Ramos (cell line): ENCODE data around the gene SHROOM3.

Source experiments
- in situ Hi-C: fragments of 300-500 bp; cut with MboI; formaldehyde crosslinking; loops from one replicate; pipeline ENCODE4 v1.14.3; 2022; ENCODE audit warnings: low sequenced_read_pairs; ENCODE audit not compliant: unreplicated experiment

Gene SHROOM3

GRCh38 chr4:76756416-76756815 lies 321.4 kb downstream of the SHROOM3 start:
- in situ Hi-C loops = loop anchor here (10.0 kb wide), 1 partner anchor 322 kb away; the partner anchor contains the start of gene SHROOM3

- in situ Hi-C loops = loop anchor here (10.0 kb wide), 1 partner anchor 323 kb away; the partner anchor contains the start of gene SHROOM3
These were observed 322.4 kb downstream of the SHROOM3 start for GRCh38 chr4:76757418-76757939.

- in situ Hi-C loops = loop anchor here (10.0 kb wide), 1 partner anchor 324 kb away; the partner anchor contains the start of gene SHROOM3
These were observed 323.4 kb downstream of the SHROOM3 start for GRCh38 chr4:76758290-76758882.

GRCh38 chr4:76758996-76759395 lies 324.0 kb downstream of the SHROOM3 start:
- in situ Hi-C loops = loop anchor here (10.0 kb wide), 1 partner anchor 324 kb away; the partner anchor contains the start of gene SHROOM3

- in situ Hi-C loops = no loop called here
These were observed 325.2 kb downstream of the SHROOM3 start for GRCh38 chr4:76760193-76760592.

- in situ Hi-C loops = no loop called here
These were observed 327.4 kb downstream of the SHROOM3 start for GRCh38 chr4:76762137-76763130.

GRCh38 chr4:76764251-76764650 lies 329.2 kb downstream of the SHROOM3 start:
- in situ Hi-C loops = no loop called here

- in situ Hi-C loops = no loop called here
These were observed 330.6 kb downstream of the SHROOM3 start for GRCh38 chr4:76765473-76766183.

GRCh38 chr4:76767983-76768382 lies 333.0 kb downstream of the SHROOM3 start:
- in situ Hi-C loops = no loop called here

GRCh38 chr4:76772498-76773106 lies 337.6 kb downstream of the SHROOM3 start:
- in situ Hi-C loops = no loop called here

- in situ Hi-C loops = no loop called here
These were observed 338.7 kb downstream of the SHROOM3 start for GRCh38 chr4:76773766-76774165.

- in situ Hi-C loops = no loop called here
These were observed 344.9 kb downstream of the SHROOM3 start for GRCh38 chr4:76779740-76780459.

- in situ Hi-C loops = no loop called here
These were observed 346.0 kb downstream of the SHROOM3 start for GRCh38 chr4:76780781-76781697.

GRCh38 chr4:76781698-76782595 lies 346.9 kb downstream of the SHROOM3 start:
- in situ Hi-C loops = no loop called here

- in situ Hi-C loops = no loop called here
These were observed 347.8 kb downstream of the SHROOM3 start for GRCh38 chr4:76782837-76783236.

- in situ Hi-C loops = no loop called here
These were observed 348.8 kb downstream of the SHROOM3 start for GRCh38 chr4:76783836-76784235.

GRCh38 chr4:76784237-76784636 lies 349.2 kb downstream of the SHROOM3 start:
- in situ Hi-C loops = no loop called here
